Measurements from ENCODE around the gene GPR155.
A peak's percentile ranks its signal among the peaks of the same experiment; 100 is the strongest.
"Not testable (repeated sequence)": the region's sequence is repeated elsewhere in the genome, so short reads cannot be mapped to it uniquely, and the experiment has no call there.

The GPR155 gene

DNA sequence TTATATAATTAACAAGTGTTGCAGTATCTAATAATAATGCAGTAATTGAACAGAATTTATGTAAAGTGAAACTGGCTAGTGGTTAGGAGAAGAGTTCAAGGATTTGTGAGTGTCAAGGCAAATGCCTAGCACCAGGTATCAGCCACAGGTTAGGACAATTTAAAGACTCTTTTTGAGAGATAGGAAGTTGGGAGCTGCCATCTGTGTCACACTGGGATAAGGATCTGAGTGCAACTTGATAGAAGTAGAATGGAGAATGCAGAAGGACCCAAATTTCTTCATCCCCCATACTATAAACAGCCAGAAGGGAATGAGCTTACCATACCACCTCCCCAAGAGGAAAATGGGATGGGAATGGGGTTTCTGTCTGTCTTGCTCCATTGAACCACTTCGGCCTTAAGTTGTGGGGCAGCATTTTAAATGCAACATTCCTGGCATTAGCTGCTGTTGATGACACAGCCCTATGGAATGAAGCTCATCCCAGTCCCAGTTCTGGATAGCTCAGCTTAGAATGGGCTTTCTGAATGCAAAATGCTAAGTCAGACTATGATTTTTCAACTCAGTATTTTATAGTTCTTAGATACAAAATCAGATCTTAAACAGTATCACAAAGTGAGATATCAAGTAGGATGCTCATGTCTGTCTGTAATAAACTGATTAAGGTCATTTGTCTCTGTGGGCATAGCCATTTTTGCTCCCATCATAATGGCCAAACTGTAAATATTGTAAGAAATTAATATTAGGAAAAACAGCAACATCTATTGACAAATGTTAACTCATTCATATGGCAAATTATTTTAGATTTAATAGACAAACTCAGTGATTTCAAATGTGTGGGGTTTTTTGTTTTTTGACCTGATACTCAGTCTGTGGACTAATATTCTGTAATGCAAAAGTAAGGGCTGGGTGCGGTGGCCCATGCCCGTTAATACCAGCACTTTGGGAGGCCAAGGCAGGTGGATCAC lies 44.0 kb downstream of the GPR155 start:
- no peak overlapping the region for H3K27ac ChIP-seq
- DNase-seq (ENCODE audit: low read depth, low spot score): peak; percentile 5

DNA sequence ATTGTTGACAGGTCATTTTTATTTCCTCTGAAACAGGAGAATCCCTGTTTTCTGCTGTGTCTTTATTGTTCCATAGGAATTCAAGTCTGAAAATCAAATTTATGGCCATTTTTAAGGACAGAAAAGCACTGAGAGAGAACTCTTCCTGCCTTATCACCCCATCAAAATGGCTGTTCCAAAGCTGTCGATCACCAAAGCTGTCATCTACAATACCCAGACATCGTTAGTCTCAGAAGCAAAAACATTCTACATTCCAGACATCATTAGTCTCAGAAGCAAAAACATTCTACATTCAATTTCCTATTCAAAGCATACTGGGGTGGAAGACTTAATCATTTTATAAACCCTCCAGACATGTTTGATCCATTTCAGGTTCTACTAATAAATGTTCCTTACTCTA lies 46.9 kb downstream of the GPR155 start:
- H3K27ac ChIP-seq: no peak overlapping the region
- no peak for DNase-seq (ENCODE audit: low read depth, low spot score)

DNA sequence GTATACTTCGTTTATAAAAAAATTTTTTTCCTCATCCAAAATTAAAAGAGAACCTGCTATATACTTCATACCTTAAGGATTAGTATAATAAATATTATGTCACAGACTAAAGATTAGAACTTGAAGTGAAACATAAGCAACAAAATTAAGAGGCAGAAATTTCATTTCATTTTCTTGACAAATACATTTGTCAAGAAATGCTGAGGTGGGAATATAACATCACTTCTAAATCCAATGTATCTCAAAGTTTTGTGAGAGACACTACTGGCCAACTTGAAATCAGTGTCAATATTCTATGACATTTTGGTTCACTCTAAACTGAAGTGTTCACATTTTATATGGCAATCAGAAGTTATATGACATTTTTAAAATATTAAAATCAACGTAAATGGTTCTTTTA lies 47.5 kb downstream of the GPR155 start:
- DNase-seq (ENCODE audit: low read depth, low spot score): no peak
- no peak overlapping the region for H3K27ac ChIP-seq

DNA sequence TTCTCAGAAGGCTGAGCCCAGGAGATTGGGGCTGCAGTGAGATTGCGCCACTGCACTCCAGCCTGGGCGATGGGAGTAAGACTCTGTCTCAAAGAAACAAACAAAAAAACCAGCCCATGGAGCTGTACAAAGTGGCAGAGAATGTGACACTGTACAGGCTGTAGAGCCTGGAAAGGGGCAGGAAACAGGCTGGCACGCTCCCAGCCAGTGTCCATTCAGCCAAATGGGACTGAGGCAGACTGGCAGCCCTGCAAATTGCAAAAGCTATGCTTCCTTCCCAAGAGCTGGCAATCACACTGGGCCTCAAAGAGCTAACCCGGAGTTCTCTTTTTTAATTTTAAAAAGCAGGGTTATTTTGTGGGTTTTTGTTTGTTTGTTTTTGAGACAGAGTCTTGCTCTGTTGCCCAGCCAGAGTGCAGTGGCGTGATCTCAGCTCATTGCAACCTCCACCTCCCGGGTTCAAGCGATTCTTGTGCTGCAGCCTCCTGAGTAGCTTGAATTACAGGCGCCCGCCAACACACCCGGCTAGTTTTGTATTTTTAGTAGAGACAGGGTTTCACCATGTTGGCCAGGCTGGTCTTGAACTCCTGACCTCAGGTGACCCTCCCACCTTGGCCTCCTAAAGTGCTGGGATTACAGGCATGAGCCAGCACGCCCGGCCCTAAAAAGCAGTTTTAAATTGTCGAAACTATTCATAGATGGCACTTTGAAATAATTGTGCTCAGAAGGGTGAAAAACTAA lies 48.5 kb downstream of the GPR155 start:
- H3K27ac ChIP-seq: no peak overlapping the region
- DNase-seq (ENCODE audit: low read depth, low spot score): no peak

DNA sequence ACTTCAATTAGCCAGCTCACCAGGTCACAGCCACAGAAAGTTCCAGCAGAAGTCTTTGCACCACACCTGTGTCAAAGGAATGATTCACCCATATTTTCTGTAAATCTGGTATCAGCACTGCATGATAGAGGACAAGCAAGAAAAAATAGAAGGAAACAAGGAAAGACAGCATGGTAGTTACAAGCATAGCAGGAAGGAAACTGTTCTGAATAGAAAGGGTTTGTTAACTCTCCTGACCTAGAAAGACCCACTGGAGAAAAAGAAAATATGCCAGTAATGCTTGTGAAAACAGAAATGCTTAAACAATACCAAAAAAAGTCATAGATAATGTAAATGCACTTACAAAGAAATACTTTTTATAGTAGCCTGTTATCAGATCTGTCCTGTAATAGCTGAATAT lies 50.5 kb downstream of the GPR155 start:
- no peak overlapping the region for H3K27ac ChIP-seq
- peak; percentile 1 for DNase-seq (ENCODE audit: low read depth, low spot score)

DNA sequence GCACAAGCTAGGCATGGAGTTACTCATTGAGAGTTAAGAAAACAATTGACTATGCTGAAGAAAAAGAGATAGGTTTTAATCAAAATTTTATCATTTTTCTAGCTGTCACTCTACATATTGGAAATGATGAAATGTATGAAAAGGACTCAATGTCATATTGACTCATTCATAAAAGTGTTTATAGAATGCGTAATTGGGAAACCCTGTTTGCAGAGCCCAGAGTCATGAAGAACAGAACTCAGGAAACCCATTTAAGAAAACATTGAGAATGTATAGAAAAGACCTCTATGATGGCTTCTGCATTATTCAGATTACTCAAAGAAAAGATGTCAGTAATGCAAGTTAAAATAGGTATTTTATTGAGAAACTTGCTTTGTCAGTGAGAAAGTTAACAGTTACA lies 54.9 kb downstream of the GPR155 start:
- DNase-seq (ENCODE audit: low read depth, low spot score): no peak

DNA sequence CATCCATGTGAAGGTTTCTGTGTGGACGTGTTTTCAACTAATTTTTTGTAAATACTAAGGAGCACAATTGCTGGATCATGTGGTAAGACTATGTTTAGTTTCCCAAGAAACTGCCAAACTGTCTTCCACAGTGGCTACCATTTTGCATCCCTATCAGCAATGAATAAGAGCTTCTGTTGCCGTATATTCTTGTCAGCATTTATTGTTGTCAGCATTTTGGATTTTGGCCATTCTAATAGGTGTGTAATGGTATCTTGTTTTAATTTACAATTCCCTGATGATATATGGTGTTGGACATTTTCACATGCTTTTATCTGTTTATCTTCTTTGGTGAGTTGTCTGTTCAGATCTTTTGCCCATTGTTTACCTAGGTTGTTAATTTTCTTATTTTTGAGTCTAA lies 56.8 kb downstream of the GPR155 start:
- no peak overlapping the region for H3K27ac ChIP-seq
- no peak for DNase-seq (ENCODE audit: low read depth, low spot score)

More for the DNA sequence above, 54.9 kb downstream of the GPR155 start:
- H3K27ac ChIP-seq: no peak overlapping the region

DNA sequence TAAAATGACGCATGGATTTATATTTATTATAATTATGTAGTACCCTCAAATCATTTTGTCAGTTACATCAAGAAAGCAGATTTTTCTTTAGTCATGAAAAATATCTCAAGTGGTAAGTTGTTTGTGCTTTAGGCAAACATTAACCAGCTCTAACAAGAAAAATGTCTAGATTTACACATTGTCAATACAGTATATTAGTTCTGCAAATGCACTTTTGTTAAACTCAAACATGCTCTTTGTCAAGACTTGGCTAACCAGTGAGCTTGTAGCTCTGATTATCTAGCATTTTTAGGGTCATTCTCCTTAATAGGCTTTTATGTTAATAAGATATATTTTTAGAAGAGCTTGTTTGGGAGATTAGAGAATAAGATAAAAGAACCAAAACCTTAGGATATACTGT lies 58.6 kb downstream of the GPR155 start:
- H3K27ac ChIP-seq: no peak overlapping the region

DNA sequence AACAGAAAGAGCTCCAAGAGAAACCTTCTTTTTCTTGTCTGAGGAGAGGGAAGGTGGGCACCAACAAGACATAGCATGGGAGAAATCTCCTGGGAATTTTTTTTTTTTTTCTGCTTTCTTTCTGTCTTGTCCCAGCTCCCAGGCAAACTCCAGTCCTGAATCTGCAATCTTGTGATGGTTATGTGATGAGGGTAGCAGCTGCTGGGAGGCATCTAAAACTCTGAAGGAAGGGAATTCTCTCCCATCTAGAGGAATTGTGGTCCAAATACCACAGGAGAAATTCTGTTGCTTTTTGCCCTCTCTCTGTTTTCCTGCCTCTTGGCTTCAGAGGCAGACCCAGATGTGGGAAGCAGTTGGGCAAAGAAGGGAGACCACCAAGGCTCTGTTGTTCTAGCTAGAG lies 74.6 kb downstream of the GPR155 start:
- no peak for DNase-seq (ENCODE audit: low read depth, low spot score)
- no peak overlapping the region for H3K27ac ChIP-seq

More for the DNA sequence above, 58.6 kb downstream of the GPR155 start:
- no peak for DNase-seq (ENCODE audit: low read depth, low spot score)

DNA sequence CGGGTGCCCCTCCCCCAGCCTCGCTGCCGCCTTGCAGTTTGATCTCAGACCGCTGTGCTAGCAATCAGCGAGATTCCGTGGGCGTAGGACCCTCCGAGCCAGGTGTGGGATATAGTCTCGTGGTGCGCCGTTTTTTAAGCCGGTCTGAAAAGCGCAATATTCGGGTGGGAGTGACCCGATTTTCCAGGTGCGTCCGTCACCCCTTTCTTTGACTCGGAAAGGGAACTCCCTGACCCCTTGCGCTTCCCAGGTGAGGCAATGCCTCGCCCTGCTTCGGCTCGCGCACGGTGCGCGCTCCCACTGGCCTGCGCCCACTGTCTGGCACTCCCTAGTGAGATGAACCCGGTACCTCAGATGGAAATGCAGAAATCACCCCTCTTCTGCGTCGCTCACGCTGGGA lies 76.8 kb downstream of the GPR155 start:
- DNase-seq (ENCODE audit: low read depth, low spot score): not testable (repeated sequence)
- H3K27ac ChIP-seq: peak overlapping the region; percentile 82

DNA sequence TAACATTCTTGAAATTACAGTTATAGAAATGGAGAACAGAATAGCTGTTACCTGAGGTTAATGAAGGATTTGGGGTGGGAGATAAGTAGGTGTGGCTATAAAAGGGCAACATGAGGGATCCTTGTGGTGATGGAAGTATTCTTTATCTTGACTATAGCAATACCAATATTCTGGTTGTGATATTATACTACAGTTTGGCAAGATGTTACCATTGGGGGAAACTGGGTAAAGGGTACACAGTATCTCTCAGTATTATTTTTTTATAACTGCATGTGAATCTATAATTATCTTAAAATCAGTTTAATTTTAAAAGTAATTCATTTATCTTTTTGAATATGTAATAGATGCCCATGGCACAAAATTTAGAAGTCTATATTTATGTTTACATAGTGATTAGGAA lies 83.2 kb downstream of the GPR155 start:
- no peak for DNase-seq (ENCODE audit: low read depth, low spot score)
- no peak overlapping the region for H3K27ac ChIP-seq

DNA sequence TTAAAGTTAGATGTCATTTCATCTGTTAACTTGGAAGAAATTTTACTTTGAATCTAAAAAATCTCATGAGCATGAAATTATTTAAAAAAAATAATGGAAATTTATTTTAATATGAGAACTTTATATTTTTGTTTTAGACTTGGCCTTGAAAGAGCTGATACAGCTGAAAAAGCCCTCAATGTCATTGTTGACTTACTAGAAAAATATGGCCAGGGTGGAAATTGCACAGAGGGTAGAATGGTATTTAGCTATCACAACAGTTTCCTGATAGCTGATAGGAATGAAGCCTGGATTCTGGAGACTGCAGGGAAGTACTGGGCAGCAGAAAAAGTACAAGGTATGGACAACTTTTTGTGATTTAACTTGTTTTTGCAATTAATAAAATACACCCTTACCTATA lies 86.0 kb downstream of the GPR155 start:
- H3K27ac ChIP-seq: no peak overlapping the region
- no peak for DNase-seq (ENCODE audit: low read depth, low spot score)

DNA sequence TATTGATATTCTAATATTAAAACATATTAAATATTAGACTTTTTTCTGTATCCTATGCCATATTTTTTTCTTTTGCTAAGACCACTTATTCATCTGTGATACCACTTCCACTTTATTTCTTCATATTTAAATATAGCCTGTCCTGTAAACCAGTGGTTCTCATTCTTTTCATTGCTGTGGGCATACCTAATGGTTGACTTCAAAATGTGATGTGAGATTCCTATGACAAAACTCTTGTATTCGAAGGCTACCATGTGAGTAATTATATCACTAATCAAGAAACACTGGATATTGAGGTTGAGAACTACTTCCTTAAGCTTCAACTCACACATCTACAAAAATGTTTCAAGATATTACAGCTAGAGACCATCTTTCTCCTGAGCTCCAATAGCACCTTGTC lies 87.7 kb downstream of the GPR155 start:
- H3K27ac ChIP-seq: no peak overlapping the region
- DNase-seq (ENCODE audit: low read depth, low spot score): no peak

DNA sequence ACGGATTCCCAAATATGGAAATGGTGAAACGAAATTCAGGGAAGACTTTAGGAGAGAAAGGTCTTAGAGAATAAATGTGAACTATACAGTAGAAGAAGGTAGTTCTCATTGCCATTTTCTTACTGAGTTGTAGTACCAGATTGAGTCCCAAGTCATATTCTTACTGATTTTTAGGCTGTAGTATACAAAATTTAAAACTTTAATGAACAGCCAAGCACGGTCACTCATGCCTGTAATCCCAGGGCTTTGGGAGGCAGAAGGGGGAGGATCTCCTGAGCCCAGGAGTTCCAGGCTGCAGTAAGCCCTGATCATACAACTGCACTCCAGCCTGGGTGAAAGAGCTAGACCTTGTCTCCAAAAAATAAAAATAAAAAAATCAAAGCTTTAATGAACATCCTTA lies 89.1 kb downstream of the GPR155 start:
- no peak overlapping the region for H3K27ac ChIP-seq
- DNase-seq (ENCODE audit: low read depth, low spot score): no peak

DNA sequence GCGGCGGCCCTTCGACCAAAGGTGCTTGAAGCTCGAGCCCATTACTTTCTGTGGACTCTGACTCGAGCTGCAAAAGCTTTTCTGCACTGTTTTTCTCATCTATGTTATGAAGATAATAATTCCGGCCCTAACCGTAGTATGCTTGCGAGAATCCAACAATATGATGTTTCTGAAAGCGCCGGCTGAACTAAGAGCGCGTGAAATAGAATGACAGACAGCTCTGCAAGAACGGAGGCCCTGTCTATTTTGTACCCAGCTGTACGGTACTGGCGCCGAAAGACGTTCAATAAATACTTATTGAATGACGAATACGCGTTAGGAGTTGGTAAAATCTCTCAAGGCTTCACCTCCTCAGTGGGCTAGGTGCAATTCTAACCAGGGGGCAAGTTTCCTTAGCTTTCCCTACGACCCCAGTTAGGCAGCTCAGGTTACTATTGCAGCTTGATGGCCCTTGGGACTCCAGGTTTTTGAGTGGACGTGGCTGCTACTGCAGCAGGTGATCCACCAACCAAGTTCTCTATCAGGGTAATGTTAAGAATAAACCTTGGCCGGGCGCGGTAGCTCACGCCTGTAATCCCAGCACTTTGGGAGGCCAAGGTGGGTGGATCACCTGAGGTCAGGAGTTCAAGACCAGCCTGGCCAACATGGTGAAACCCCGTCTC lies 90.7 kb downstream of the GPR155 start:
- no peak for DNase-seq (ENCODE audit: low read depth, low spot score)
- H3K27ac ChIP-seq: peak overlapping the region; percentile 51

DNA sequence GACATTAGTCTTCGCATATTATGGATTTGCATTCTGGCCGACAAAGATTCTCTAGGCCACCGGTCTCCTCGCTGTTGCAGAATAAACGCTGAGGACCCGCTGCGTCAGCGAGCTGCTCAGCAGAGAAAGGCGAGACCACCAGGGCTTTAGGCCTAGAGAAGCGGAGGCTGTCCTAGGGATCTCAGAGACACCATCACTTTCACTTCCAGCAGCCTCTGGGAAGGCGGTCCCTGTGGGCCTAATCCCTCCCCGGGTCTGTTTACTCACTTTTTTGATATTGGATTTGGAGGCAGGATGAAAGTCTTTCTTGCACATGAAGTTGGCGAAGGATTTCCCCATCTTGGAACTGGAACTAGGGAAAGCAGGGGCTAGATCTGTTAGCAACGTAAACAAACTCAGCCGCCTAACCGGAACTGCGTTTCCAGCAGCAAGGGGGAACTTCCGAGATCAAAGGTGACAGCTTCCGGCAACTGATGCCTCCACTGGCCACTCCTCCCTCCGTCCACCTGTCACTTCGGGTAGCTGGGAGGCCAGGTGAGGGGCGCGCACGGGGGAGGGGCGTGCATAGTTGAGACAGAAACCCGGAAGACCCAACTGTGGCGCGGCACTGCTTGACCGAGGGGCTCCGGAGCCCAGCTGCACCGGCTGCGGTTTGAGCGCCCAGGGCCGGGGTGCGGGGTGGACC lies 91.4 kb downstream of the GPR155 start, which contains the start of gene SCRN3:
Gene SCRN3, plus strand, starts transcription at position 447 of the 685 bp plus-strand sequence. CDS start 2,554 bp downstream, outside the sequence.
- peak; percentile 16 for DNase-seq (ENCODE audit: low read depth, low spot score)
- H3K27ac ChIP-seq: peak within 1 kb of the TSS; percentile 51

DNA sequence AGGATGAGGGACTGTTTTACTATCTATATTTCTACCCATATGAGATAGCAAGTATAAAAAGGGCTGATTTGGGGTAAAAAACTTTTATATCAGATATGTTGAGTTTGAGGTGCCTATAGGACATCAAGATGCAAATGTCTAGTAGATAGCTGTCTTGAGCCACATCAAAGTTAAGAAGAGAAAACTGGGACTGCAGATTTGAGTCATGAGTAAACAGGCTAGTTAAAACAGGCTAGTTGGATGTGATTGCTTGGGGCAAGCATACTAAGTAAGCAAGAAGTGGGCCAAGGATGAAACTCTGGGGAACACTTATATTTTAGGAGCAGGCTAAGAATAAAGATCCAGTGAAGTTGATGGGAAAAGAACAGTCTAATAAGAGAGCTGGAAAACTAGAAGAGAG lies 94.1 kb downstream of the GPR155 start:
- no peak overlapping the region for H3K27ac ChIP-seq
- peak; percentile 24 for DNase-seq (ENCODE audit: low read depth, low spot score)

DNA sequence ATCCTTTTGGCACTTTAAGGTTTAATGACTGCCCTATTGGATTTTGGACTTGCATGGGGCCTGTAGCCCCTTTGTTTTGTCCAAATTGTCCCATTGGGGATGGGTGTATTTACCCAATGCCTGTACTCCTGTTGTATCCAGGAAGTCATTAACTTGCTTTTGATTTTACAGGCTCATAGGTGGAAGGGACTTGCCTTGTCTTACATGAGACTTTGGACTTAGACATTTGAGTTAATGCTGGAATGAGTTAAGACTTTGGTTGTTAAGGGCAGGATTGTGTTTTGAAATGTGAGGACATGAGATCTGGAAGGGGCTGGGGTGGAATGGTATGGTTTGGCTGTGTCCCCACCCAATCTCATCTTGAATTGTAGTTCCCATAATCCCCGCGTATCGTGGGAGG lies 96.5 kb downstream of the GPR155 start:
- H3K27ac ChIP-seq; DNase-seq (ENCODE audit: low read depth, low spot score): not testable (repeated sequence)

DNA sequence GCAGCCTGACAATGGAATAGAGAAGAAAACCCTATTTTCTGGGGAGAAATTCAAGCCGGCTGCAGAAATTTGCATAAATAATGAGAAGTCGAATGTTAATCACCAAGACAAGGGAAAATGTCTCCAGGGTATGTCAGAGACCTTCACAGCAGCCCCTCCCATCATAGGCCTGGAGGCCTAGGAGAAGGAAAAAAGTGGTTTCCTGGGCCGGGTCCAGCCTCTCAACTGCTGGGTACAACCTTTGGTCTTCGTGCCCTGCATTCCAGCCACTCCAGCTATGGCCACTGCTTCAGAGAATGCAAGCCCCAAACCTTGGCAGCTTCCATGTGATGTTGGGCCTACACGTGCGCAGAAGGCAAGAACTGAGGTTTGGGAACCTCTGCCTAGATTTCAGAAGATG lies 97.3 kb downstream of the GPR155 start:
- no peak overlapping the region for H3K27ac ChIP-seq
- no peak for DNase-seq (ENCODE audit: low read depth, low spot score)

DNA sequence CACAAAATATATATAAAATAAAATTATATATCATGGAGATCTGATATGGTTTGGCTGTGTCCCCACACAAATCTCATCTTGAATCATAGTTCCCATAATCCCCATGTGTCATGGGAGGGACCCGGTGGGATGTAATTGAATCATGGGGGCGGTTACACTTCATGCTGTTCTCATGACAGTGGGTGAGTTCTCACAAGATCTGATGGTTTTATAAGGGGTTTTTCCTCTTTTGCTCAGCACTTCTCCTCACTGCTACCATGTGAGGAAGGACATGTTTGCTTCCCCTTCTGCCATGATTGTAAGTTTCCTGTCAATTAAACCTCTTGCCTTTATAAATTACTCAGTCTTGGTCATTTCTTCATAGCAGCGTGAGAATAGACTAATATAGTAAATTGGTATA lies 98.1 kb downstream of the GPR155 start:
- not testable (repeated sequence) for DNase-seq (ENCODE audit: low read depth, low spot score)

More for the DNA sequence above, 98.1 kb downstream of the GPR155 start:
- not testable (repeated sequence) for H3K27ac ChIP-seq

Measured in epithelial cell of prostate (primary cell).